DOHH2 (cell line): ENCODE measurements around the gene ATIC.

ENCODE experiments used
- H3F3A ChIP-seq: fragments of 200-600 bp; sonication (generic), shearing (Covaris generic); 2 replicates; pipeline ENCODE4 v1.6.0; 2016; ENCODE audit warnings: antibody characterized with exemption, mild to moderate bottlenecking; ENCODE audit not compliant: control insufficient read depth, insufficient read depth
- H3K27ac ChIP-seq: fragments of 200-600 bp; sonication (generic); 2 replicates; pipeline ENCODE4 v1.5.1; 2014; ENCODE audit warnings: low read depth, mild to moderate bottlenecking, low read length, moderate library complexity
- H3K27me3 ChIP-seq: fragments of 200-600 bp; sonication (generic); 2 replicates; pipeline ENCODE4 v1.6.1; 2014; ENCODE audit warnings: mild to moderate bottlenecking, low read length, mixed read lengths; ENCODE audit not compliant: control insufficient read depth
- H3K36me3 ChIP-seq: fragments of 200-600 bp; sonication (generic); 2 replicates; pipeline ENCODE4 v1.6.1; 2014; ENCODE audit warnings: mild to moderate bottlenecking, low read length, moderate library complexity, mixed read lengths; ENCODE audit not compliant: control insufficient read depth
- H3K4me1 ChIP-seq: fragments of 200-600 bp; sonication (generic); 2 replicates; pipeline ENCODE4 v1.6.1; 2014; ENCODE audit warnings: mild to moderate bottlenecking, low read length, mixed read lengths; ENCODE audit not compliant: control insufficient read depth
- H3K4me2 ChIP-seq: fragments of 200-600 bp; sonication (generic); 2 replicates; pipeline ENCODE4 v1.6.0; 2014; ENCODE audit warnings: mild to moderate bottlenecking, low read length, moderate library complexity
- H3K4me3 ChIP-seq: fragments of 200-600 bp; sonication (generic); 2 replicates; pipeline ENCODE4 v1.5.1; 2014; ENCODE audit warnings: mild to moderate bottlenecking, low read length, mixed read lengths
- H3K79me2 ChIP-seq: fragments of 200-600 bp; sonication (generic); 2 replicates; pipeline ENCODE4 v1.6.1; 2014; ENCODE audit warnings: mild to moderate bottlenecking, low read length, mixed read lengths; ENCODE audit not compliant: control insufficient read depth
- H3K9me2 ChIP-seq: fragments of 200-600 bp; sonication (generic); replicated peaks from 2 replicates; pipeline ENCODE4 v1.6.1; 2014; ENCODE audit warnings: mild to moderate bottlenecking, low read length, mixed read lengths; ENCODE audit not compliant: control insufficient read depth
- H3K9me3 ChIP-seq: fragments of 200-600 bp; sonication (generic); 2 replicates; pipeline ENCODE4 v1.6.1; 2014; ENCODE audit warnings: antibody characterized with exemption, low read length, mixed read lengths; ENCODE audit not compliant: control insufficient read depth, insufficient read depth
- H4K20me1 ChIP-seq: fragments of 200-600 bp; sonication (generic); 2 replicates; pipeline ENCODE4 v1.6.0; 2014; ENCODE audit warnings: low read depth, mild to moderate bottlenecking, antibody characterized with exemption, low read length, moderate library complexity; ENCODE audit not compliant: control insufficient read depth, insufficient read depth
- EZH2phosphoT487 ChIP-seq: fragments of 200-600 bp; sonication (generic); IDR thresholded peaks from 2 replicates; pipeline ENCODE4 v1.6.1; 2017; ENCODE audit warnings: borderline replicate concordance, mild to moderate bottlenecking, antibody characterized with exemption, low read length, moderate library complexity, mixed read lengths
- TF ChIP-seq, protein P1 (sequence below): fragments of 200-600 bp; sonication (generic); IDR thresholded peaks from one replicate; pipeline ENCODE4 v1.5.1; 2014; ENCODE audit warnings: antibody characterized with exemption, mild to moderate bottlenecking, low read depth, low read length; ENCODE audit not compliant: poor library complexity, severe bottlenecking

The ATIC gene

GRCh38 chr2:215332872-215333595 is 21.2 kb downstream of the ATIC start:
- Histone ChIP-seq H3K4me1 (peaks cover 39% of the 10 kb centered on the region), H3K4me2 (peak overlapping the region; percentile 57), H3K79me2 (peaks cover 68% of the 10 kb centered on the region), H3K9me2 (no peaks in the 10 kb centered on the region), H3F3A (peaks cover 8% of the 10 kb centered on the region), H3K27me3 (no peaks in the 10 kb centered on the region), H3K9me3 (no peaks in the 10 kb centered on the region), H3K27ac (peak overlapping the region; percentile 55), H3K4me3 (peak overlapping the region; percentile 34), H4K20me1 (peaks cover 16% of the 10 kb centered on the region; the same call in 1 of the 2 replicates), H3K36me3 (peaks cover 93% of the 10 kb centered on the region)
- no peak for TF ChIP-seq EZH2phosphoT487
- TF ChIP-seq, protein P1, sequence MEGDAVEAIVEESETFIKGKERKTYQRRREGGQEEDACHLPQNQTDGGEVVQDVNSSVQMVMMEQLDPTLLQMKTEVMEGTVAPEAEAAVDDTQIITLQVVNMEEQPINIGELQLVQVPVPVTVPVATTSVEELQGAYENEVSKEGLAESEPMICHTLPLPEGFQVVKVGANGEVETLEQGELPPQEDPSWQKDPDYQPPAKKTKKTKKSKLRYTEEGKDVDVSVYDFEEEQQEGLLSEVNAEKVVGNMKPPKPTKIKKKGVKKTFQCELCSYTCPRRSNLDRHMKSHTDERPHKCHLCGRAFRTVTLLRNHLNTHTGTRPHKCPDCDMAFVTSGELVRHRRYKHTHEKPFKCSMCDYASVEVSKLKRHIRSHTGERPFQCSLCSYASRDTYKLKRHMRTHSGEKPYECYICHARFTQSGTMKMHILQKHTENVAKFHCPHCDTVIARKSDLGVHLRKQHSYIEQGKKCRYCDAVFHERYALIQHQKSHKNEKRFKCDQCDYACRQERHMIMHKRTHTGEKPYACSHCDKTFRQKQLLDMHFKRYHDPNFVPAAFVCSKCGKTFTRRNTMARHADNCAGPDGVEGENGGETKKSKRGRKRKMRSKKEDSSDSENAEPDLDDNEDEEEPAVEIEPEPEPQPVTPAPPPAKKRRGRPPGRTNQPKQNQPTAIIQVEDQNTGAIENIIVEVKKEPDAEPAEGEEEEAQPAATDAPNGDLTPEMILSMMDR, result no peak

GRCh38 chr2:215338883-215339679 is 27.2 kb downstream of the ATIC start:
- no peaks in the 10 kb centered on the region for H3K4me1 ChIP-seq
- no peak overlapping the region for H3K4me3 ChIP-seq
- no peaks in the 10 kb centered on the region; the same call in 1 of the 2 replicates for H3F3A ChIP-seq
- H3K4me2 ChIP-seq, result no peak overlapping the region
- no peak overlapping the region for H3K27ac ChIP-seq
- H3K79me2 ChIP-seq, result peaks cover 51% of the 10 kb centered on the region
- H3K9me2 ChIP-seq, result no peaks in the 10 kb centered on the region
- H4K20me1 ChIP-seq, result 0 out of 2 replicates have a peak, but pooled peaks cover 4% of the 10 kb centered on the region
- no peaks in the 10 kb centered on the region for H3K27me3 ChIP-seq
- no peaks in the 10 kb centered on the region for H3K9me3 ChIP-seq
- TF ChIP-seq, protein P1, result no peak
- TF ChIP-seq EZH2phosphoT487, result no peak
- peaks cover 92% of the 10 kb centered on the region for H3K36me3 ChIP-seq

- TF ChIP-seq EZH2phosphoT487, result no peak
- TF ChIP-seq, protein P1, result no peak
- Histone ChIP-seq H3K79me2 (peaks cover under 1% of the 10 kb centered on the region; the same call in 1 of the 2 replicates), H3K4me3 (no peak overlapping the region), H3K4me2 (no peak overlapping the region), H3K9me3 (no peaks in the 10 kb centered on the region), H3K27ac (no peak overlapping the region), H3K4me1 (no peaks in the 10 kb centered on the region), H3K27me3 (no peaks in the 10 kb centered on the region), H3F3A (no peaks in the 10 kb centered on the region; the same call in 1 of the 2 replicates), H3K9me2 (no peaks in the 10 kb centered on the region), H3K36me3 (peaks cover 87% of the 10 kb centered on the region), H4K20me1 (no peaks in the 10 kb centered on the region)
These were observed 36.0 kb downstream of the ATIC start for GRCh38 chr2:215347878-215348277.
